Left ventricle myocardium inferior (tissue), 1 donor: ENCODE results near the gene GHRHR. TPM values are rescaled to one million over a fixed set of nuclear protein-coding genes. Genes with fewer than 3 reads are reported as not detected.

ENCODE experiments used
- DNase-seq: peaks from one replicate; pipeline ENCODE4 v3.0.0-alpha.2; 2020
- H3K27ac ChIP-seq: fragments of 200-600 bp; replicated peaks from 2 replicates; pipeline ENCODE4 v1.8.0; 2021
- H3K27me3 ChIP-seq: fragments of 200-600 bp; 2 replicates; pipeline ENCODE4 v1.8.0; 2021; ENCODE audit warnings: low read depth
- H3K36me3 ChIP-seq: fragments of 200-600 bp; 2 replicates; pipeline ENCODE4 v1.8.0; 2021
- H3K4me1 ChIP-seq: fragments of 200-600 bp; 2 replicates; pipeline ENCODE4 v1.8.0; 2021
- H3K4me3 ChIP-seq: fragments of 200-600 bp; 2 replicates; pipeline ENCODE4 v1.8.0; 2021; ENCODE audit warnings: mild to moderate bottlenecking, moderate library complexity
- H3K9me3 ChIP-seq: fragments of 200-600 bp; replicated peaks from 2 replicates; pipeline ENCODE4 v1.8.0; 2021
- intact Hi-C: fragments of 100-400 bp; cut with micrococcal nuclease; formaldehyde crosslinking; loops from one replicate; pipeline ENCODE4 v1.11.0; 2022
- total RNA-seq: library from RNA; stranded (reverse); fragmentation: NEBNext Ultra II Directional; extraction: Animal tissue kit (Norgen Biotek cat#: 25700); gene quantifications from one replicate; pipeline ENCODE4 v1.2.1, GENCODE V29; 2021
- TF ChIP-seq, protein P1 (sequence below): fragments of 200-600 bp; IDR thresholded peaks from 2 replicates; pipeline ENCODE4 v1.8.0; 2021; ENCODE audit warnings: antibody characterized with exemption, mild to moderate bottlenecking, borderline replicate concordance
- donor health status: DM: no; HTN: yes; CAD: no; lungs with severe emphysema.

Gene GHRHR
- total RNA-seq, 1 donor from 2014 or later = not detected

DNA sequence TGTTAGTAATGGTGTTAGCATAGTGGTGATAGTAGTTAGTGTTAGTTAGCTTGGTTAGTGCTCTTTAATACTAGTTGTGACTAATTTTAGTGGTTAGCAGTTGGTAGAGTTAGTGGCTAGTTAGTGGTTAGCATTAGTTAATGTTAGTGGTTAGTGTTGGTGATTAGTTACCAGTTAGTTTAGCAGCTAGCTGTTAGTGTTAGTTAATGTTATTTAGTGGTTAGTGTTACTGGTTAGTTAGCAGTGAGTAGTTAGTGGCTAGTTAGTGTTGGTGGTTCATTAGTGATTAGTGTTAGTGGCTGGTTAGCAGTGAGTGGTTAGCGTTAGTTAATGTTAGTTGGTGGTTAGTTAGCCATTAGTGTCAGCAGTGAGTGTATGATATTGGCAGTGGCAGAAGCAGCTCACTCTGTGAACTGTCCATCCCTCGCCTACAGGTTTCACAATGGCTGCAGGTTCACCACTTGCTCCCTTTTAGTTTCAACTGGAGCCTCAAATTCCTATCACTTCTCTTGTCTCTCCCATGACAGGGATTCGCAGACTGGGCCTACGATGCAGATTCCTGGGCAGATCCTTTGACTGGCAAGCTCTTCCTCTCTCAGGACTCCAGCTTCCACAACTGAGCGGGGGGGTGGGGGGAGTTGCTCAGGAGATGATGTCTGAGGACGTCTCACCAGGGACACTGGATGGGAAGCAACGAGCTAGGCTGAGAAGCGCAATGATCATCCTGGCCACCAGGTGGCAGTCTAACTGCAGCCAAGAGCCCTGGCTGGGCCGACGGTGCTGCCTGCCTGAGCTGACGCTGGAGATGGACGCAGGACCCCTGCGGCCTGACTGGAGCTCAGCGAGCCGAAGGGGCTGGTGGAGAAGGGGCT, 19.5 kb downstream of the GHRHR start:
- Histone ChIP-seq H3K36me3 (no peaks in the 10 kb centered on the region), H3K27me3 (peaks cover 60% of the 10 kb centered on the region), H3K27ac (no peak overlapping the region), H3K4me1 (peaks cover 14% of the 10 kb centered on the region), H3K9me3 (no peaks in the 10 kb centered on the region), H3K4me3 (peak overlapping the region; percentile 15)
- intact Hi-C loops = no loop called here
- DNase-seq = peak; percentile 83
- TF ChIP-seq, protein P1, sequence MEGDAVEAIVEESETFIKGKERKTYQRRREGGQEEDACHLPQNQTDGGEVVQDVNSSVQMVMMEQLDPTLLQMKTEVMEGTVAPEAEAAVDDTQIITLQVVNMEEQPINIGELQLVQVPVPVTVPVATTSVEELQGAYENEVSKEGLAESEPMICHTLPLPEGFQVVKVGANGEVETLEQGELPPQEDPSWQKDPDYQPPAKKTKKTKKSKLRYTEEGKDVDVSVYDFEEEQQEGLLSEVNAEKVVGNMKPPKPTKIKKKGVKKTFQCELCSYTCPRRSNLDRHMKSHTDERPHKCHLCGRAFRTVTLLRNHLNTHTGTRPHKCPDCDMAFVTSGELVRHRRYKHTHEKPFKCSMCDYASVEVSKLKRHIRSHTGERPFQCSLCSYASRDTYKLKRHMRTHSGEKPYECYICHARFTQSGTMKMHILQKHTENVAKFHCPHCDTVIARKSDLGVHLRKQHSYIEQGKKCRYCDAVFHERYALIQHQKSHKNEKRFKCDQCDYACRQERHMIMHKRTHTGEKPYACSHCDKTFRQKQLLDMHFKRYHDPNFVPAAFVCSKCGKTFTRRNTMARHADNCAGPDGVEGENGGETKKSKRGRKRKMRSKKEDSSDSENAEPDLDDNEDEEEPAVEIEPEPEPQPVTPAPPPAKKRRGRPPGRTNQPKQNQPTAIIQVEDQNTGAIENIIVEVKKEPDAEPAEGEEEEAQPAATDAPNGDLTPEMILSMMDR = peak; percentile 96

GRCh38 chr7:30983914-30984247, 20.1 kb downstream of the GHRHR start:
- Histone ChIP-seq H3K27me3 (peaks cover 63% of the 10 kb centered on the region), H3K4me3 (peak overlapping the region; percentile 15), H3K36me3 (no peaks in the 10 kb centered on the region), H3K9me3 (no peaks in the 10 kb centered on the region), H3K4me1 (peaks cover 20% of the 10 kb centered on the region), H3K27ac (no peak overlapping the region)
- DNase-seq = no peak
- intact Hi-C loops = no loop called here
- TF ChIP-seq, protein P1 = no peak

DNA sequence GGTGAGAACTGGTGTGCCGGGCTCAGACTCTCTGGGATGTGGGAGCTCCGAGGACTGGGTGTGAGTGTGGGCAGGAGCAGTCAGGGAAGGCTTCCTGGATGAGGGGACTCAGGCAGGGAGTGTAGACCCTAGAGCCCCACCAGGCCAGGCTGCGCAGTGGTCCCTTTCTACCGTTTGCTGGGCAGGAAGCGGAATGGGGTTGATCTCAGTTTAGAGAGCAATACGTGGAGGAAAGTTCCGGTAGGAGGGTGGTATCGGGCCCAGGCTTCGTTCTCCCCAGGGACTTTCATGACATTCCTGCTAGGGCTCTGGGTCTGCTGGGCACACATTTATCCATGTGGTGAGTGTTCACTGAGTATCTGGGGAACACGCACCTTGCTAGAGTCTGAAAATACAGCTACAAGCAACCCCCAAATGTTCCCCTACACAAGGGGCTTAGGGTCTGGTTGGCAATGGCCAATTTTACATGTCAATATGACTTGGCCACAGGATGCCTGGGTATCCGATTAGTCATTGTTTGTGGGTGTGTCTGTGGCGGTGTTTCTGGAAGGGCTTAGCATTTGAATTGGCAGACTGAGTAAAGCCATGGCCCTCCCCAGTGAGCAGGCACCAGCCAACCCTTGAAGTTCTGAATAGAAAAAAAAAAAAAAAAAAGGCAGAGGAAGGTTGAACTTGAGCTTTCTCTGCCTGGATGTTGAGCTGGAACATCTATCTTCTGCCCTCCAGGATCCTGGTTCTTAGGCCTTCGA, 20.8 kb downstream of the GHRHR start:
- Histone ChIP-seq H3K36me3 (no peaks in the 10 kb centered on the region), H3K27me3 (peaks cover 63% of the 10 kb centered on the region), H3K9me3 (no peaks in the 10 kb centered on the region), H3K27ac (no peak overlapping the region), H3K4me1 (peaks cover 22% of the 10 kb centered on the region), H3K4me3 (no peak overlapping the region)
- no peak for DNase-seq
- TF ChIP-seq, protein P1 = no peak
- intact Hi-C loops = no loop called here

GRCh38 chr7:30985756-30986155, 22.0 kb downstream of the GHRHR start:
- H3K4me3 ChIP-seq = no peak overlapping the region
- H3K27ac ChIP-seq = no peak overlapping the region
- H3K9me3 ChIP-seq = no peaks in the 10 kb centered on the region
- TF ChIP-seq, protein P1 = no peak
- peaks cover 63% of the 10 kb centered on the region for H3K27me3 ChIP-seq
- peaks cover 24% of the 10 kb centered on the region for H3K4me1 ChIP-seq
- no peak for DNase-seq
- no peaks in the 10 kb centered on the region for H3K36me3 ChIP-seq
- intact Hi-C loops = loop anchor here (2.0 kb wide), 1 partner anchor 137 kb away; no protein-coding TSS in a partner anchor

GRCh38 chr7:30986331-30986730, 22.6 kb downstream of the GHRHR start:
- DNase-seq = no peak
- H3K36me3 ChIP-seq = no peaks in the 10 kb centered on the region
- peaks cover 24% of the 10 kb centered on the region for H3K4me1 ChIP-seq
- H3K27ac ChIP-seq = no peak overlapping the region
- no peaks in the 10 kb centered on the region for H3K9me3 ChIP-seq
- intact Hi-C loops = loop anchor here (2.0 kb wide), 1 partner anchor 136 kb away; no protein-coding TSS in a partner anchor
- peaks cover 63% of the 10 kb centered on the region for H3K27me3 ChIP-seq
- TF ChIP-seq, protein P1 = no peak
- H3K4me3 ChIP-seq = no peak overlapping the region
